ENCODE data around the gene DDN.

DNA sequence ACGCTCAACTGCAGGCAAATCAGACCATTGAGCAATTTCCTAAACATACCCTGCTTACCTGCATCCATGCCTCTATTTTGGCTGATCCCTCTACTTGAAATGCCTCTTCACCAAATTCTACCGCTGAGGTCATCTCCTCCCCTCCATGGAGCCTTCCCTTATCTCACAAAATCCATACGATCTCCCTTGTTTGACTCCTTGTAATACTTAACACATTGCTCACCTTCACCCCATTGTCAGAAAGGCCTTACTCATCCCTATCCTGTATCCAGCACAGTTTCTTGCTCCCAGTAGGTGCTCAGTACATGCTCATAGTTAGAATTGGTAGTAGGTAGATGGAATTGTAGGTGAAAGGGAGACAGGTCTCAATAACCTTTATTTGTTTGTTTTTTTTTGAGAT lies 5.4 kb downstream of the DDN start:
- TF ChIP-seq EZH2 (IDR thresholded peaks at IDR 0.05; ENCODE audit: low read depth), result no peak
- TF ChIP-seq, protein P1, sequence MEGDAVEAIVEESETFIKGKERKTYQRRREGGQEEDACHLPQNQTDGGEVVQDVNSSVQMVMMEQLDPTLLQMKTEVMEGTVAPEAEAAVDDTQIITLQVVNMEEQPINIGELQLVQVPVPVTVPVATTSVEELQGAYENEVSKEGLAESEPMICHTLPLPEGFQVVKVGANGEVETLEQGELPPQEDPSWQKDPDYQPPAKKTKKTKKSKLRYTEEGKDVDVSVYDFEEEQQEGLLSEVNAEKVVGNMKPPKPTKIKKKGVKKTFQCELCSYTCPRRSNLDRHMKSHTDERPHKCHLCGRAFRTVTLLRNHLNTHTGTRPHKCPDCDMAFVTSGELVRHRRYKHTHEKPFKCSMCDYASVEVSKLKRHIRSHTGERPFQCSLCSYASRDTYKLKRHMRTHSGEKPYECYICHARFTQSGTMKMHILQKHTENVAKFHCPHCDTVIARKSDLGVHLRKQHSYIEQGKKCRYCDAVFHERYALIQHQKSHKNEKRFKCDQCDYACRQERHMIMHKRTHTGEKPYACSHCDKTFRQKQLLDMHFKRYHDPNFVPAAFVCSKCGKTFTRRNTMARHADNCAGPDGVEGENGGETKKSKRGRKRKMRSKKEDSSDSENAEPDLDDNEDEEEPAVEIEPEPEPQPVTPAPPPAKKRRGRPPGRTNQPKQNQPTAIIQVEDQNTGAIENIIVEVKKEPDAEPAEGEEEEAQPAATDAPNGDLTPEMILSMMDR (conservative IDR thresholded peaks at IDR 0.05), result no peak

Measured in PC-9 (cell line).